GM18511 (cell line): Measurements from ENCODE around the gene KIAA0825.

Source experiments
- ATAC-seq: cut with Tn5 transposase; IDR thresholded peaks from one replicate; pipeline ENCODE4 v1.9.1; 2021; ENCODE audit warnings: mild to moderate bottlenecking, moderate library complexity; ENCODE audit not compliant: unreplicated experiment

KIAA0825 gene

DNA sequence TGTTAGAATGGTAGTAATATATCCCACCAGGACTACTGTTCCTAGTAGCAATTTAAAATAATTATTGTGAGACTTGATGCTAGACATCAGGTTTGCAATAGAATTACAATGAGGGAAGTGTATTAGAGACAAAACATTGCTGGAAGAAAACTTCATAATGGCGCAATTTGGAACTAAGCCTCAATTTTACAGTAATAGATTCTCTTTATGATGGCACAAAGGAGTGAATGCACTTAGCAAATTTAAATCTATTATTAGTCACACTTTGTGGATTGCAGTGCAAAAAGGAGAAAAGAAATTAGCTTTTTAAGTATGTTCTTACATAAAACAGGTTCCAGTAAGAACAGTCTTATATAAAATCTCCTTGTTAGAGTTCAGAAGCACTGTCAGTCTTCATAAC is 358.3 kb downstream of the KIAA0825 start:
- no peak for ATAC-seq

DNA sequence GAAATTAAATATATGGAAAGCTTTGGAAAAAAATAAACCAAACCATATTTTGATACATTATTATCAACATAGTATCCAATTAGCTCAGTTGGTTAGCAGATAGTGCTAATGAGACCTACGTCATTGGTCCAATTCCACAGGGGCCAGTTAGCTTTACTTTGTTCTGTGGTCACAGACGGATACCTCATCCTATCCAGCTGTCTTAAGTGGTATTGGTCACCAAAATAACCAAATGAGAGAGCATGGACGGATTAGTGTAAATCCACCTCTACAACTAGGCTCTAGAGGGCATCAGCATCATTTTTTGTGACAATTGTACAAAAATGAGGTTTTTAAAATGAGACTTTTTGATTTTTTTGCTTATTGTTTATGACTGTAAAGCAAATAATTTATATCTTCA is 364.2 kb downstream of the KIAA0825 start:
- no peak for ATAC-seq

DNA sequence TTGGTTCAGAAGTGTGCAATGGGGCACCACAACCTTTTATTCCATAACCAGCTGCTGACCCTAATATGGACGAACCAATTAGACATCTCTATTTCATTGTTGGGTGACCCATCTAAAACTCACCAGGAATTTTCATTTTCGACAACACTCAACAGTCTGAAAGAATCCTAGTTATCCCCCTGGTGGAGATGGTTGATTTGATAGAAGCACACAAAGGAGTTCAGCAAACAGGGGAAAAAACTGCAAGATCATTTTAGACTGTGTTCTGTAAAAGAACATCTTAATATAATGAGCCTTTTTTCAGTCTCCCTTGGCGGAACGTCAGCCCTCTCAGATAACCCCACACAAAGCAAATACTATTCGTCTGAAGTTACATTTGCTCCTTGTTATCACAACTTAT is 367.4 kb downstream of the KIAA0825 start:
- ATAC-seq, result no peak

DNA sequence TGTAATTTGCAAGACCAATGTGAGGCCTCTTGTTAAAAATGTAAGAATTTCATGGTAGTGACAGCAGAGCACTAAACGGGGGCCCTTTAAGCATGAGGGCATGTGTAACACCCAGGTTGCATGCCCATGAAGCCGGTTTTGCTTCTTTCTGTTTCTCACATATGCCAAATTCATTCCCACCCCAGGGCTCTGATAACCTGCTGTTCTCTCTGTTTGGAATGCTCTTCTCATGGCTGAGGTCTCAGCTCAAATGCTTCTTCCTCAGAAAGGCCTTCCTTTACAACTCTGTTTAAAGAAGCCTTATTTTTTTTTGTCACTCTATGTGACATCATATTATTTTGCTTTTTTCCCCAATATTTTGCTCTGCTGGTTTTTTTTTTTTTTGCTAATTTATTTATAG is 369.0 kb downstream of the KIAA0825 start:
- no peak for ATAC-seq

DNA sequence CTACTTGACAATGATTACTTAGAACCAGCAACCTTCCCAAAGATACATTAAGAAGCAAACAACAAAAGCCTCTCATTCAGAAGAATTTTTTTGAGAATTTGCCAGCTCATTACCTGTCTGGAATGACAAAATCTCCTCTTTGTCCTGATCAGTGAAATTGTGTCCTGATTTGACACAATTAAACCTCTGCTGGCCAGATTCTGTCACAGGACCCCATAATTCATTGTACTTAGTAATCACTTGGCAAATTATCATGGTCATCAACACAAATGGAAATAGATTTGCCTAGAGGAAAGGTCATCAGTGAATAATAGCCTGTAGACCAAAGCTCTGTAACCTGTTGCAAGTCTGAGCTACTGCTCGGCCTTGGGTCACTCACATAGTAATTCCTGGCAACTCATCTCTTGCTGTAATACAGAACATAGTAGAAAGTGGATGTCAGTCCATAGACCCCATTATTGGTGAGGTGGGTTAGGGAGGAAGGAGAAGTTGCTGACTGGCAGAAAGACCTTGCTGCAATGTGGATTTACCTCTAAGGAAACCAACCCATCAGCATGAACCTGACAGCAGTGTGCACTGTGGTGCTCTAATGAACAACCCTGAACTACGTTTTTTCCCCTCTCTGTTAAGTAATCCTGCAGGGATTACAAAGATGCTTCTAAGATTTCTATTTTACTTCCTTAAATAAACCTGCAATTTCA is 370.1 kb downstream of the KIAA0825 start:
- no peak for ATAC-seq

DNA sequence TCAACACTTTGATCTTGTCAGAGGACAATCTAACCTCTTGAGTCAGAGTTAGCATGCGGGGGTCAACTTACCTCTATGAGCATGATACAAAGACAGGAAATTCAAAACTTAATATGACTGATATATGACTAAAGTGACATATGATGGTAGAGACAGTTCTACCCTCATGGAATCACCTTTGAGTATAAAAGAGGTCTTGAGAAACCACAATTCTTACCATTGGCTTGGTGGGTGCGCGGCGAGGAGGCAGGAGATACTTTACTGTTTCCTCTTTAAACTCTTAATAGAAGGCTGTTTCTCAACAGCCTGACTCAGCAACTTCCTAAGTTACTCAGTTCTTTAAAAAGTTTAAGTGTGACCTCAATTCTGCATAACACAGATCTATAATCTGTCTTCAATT is 372.8 kb downstream of the KIAA0825 start:
- no peak for ATAC-seq

DNA sequence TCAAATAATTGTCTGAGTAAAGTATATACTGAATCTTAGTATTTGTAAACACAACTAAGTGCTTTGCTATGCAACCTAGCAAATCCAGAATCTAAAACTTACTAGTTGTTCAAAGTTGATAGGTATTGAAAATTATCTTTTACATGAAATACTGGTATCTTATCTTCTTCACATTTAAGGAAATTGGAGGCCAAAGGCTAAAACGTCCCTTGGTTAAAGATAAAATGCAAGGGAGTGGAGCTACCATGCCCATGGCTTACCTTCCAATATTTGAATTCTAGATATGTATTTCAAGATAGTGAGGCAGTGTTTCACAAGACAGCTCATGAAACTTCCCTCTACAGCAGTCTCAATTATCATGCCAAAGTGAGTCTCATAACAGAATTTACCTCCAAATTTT is 373.5 kb downstream of the KIAA0825 start:
- ATAC-seq, result no peak

DNA sequence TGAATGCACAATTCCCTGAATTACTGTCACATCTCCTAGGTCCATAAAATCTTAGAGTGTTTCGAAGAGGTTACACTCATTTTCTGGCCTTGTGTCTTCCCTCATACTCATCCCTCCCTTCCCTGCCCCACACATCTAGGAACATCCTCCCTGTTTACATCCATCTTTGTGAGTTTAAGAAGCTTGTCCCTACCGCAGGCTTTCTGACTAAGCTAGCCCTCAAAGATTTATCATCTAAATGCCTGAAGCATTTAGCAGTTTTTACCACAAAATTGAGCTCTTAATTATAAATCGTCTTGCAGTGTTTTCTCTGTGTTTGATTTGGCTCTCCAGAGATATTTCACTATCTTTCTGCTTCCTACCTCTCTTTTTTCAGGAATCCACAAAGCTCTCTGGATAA is 374.8 kb downstream of the KIAA0825 start:
- ATAC-seq, result no peak

DNA sequence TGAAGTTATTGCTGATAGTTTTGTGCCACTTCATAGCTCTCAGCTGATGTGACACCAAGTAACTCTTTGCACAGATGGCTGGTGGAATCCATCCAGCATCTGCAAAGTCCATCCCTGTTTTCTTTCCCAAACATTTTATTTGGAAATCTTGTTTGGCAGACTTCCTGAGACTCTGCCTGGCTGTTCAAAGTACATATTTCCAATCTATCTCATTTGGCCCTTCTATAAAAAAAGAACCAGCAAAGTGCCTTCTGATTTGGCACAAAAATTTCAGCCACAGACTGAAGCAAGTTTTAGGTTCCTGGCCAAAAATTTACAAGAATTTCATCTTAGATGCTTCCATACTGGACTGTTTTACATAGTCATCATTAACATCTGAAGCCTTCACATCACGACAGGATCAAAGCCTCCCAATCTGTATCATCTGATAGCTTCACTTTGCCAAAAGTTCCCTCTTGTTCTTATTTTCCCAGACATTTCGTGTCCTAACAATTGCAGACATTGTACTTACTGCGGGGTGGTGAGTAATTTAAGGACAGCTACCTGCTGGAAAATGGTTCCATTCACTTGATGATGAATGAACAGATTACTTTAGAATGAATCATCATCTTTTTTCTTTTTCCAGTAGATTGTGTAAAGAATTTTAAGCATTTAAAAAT is 377.3 kb downstream of the KIAA0825 start:
- ATAC-seq, result no peak

DNA sequence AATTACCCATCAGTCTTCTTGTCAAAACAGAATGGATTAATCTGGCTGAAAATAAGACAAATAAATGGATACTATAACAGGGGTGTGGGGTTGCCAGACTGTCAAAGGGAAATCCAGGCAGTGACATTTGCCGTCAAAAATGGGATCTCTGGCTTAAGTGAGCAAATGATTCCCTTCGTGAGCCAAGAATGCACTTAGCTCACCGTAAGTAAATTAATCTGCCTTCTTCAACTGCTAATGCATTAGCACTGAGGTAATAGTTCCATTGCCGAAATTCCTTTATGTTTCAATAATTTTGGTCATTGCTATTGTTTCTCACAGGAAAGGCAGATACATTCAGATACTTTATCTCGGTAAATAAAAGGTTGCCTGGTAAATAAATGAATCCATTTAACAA is 377.8 kb downstream of the KIAA0825 start:
- ATAC-seq, result no peak

DNA sequence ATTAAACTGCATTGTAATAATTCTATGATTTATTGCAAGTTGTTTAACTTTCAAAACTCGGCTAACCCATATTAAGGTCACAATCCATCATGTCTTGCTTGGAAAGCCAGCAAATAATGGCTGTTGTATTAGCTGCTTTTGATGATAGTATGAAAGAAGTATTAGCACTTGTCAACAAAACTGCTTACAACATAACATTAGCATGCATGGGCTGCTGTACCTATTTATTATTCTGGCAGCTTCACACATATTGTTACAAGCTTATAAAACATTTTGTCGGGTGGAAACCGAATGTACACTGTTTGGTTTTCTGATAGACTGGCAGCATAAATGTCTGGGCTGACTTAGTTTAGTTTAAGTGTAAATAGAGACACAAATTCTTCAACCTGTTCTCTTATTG is 378.3 kb downstream of the KIAA0825 start:
- ATAC-seq, result no peak

DNA sequence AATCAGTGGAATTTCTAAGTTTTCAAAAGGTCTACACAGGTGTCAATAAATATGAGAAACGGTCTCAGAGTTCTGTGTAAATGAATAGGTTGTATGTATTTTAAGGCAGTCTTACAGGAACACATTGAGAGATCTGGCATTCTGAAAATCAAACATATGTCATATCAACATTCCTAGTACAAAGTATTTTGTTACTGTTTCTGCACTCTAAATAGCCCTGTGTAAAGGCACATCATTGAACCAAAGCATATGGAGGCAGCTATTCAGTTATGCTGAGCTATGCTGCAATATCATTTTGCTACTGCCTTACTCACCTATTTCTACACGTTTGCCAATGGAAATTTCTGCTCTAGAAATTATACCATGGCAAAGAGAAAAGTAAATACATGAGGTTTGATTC is 379.1 kb downstream of the KIAA0825 start:
- ATAC-seq, result no peak

DNA sequence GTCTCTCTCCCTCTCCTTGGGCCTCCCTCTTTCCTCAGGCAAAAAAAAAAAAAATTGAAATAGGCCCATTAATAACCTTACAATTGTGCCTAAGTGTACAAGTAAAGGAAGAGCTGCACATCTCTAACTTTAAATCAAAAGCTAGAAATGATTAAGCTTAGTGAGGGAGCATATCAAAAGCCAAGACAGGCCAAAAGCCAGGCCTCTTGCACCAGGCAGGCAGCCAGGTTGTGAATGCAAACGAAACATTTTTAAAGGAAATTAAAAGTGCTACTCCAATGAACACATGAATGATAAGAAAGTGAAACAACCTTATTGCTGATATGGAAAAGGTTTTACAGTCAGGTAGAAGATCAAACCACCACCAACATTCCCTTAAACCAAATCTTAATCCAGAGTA is 383.4 kb downstream of the KIAA0825 start:
- ATAC-seq, result no peak

DNA sequence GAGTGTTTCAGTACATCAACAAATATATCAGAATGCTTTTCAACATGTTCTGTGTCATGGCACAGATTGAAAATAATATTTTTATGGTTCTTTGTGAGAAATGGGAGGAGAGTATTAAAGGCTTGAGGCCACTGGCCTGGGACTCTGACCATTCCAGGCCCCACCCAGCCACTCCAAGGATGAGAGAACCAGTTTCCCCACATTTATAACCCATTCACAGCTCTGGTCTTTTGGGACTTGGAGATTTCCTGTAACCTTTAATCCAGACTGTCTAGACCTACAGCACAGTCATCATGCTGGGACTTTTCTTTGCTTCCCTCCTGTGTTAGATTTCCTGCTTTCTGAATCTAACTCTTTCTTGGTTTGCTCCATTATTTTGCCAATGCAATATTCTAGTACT is 389.6 kb downstream of the KIAA0825 start:
- no peak for ATAC-seq

DNA sequence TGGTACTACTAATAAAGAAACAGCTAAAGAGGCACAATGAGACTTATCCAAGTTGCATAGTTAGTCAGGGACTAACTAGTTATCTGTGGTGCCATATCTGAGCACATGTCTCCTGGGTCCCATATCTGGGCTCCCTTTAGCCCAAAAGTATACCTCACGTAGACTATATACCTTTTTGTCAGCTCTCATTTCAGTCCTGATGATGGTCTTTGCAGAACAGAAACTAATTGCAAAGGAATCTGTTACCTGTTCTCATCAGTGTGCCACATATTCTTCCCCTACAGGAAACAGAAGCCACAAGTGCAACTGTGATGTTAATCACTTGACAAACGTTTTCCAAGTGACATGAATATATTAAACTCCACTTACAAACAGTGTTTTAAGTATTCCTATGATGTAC is 395.2 kb downstream of the KIAA0825 start:
- ATAC-seq, result no peak

DNA sequence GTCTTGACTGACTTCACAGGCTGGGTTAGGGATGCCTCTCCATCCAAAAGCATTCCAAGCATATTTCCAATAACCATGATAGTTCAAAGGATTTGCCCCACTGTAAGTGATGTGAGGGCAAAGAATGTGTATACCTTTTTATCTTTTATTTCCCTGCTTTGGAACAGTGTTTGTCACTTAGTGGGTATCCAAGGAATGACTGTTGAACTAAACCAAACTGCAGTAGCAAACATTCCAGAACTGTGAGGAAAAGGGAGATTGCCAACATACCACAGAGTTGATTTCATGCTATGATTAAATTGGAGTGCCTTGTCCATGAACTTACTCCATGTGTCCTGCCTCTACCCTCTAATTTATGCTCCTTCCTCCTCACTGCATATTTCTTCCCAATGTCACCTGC is 400.0 kb downstream of the KIAA0825 start:
- ATAC-seq, result no peak

DNA sequence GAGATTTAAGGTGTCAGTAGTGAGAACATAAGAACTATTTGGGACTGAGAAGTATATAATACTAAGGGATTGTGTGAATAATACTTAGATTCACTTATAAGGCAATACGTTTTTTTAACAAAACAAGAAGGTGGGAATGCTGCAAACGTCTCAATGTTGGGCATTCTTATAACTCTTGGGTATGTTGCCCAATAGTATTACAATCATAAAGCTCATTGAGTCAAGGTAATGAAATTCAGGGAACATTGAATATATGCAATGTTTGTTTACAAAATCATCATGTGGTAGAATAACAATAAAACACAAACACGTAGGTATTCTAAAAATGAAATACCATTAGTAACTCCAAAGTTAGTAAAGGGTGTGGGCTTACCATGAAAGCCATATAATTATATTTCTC is 400.7 kb downstream of the KIAA0825 start:
- no peak for ATAC-seq

DNA sequence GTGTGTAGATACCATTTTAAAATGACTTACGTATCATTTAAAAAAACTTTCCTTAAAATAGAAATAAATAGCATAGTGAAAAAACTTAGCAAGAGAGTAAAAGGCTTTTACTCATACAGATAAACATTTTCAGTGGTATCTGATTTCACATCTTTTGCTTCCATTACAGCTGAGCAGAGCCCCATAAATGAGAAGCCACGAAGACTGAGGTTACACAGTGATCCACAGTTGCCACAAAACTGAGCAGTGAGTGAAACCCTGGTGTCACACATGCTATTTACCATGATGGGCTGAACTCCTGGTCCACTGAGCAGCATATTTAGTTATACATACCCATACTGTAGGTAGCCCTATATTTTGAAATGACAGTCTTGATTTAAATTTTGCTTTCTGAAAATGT is 401.2 kb downstream of the KIAA0825 start:
- ATAC-seq, result no peak

DNA sequence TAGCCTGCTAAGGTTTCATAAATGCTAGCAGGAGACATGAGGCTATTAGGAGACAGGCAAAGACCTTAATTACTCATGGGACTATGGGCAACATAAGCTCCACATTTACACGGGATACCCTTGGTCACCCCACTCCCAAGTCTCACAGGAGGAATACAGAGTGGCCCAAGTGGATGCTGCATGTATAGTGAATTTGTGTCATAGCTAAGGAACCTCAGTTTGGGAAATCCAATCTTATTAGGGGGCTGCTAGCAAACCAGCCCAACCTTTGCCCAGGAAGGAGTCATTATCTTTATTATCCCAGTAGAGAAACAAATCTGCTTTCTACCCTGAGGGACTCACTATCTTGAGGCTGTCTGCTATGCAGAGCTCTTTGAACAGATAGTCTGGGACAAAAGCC is 405.9 kb downstream of the KIAA0825 start:
- no peak for ATAC-seq

DNA sequence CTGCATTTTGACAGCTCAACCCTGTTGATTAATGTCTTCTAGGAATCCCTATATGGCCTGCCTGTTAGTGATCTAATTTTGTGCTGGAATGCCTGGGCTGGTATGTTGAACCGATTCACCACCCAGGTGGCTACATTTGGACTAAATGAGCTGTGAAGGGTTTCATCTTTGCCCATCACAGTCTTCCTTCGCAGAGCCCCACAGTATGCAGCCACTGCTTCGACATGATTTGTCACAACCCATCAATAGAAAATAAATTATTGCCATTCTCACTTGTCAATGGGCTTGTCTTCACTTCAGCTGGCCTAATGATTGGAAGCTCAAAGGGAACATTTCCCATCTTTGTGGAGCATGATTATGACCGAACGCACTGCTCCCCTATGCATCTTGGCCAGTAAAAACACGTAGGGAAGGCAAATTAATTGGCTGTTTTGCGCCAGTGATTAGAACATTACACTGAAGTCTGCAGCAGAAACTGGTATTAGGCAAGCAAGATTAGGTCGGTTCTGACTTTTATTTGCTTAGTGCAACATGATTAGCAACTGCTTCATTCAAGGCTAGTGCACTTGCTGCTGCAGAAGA is 408.5 kb downstream of the KIAA0825 start:
- ATAC-seq, result no peak

DNA sequence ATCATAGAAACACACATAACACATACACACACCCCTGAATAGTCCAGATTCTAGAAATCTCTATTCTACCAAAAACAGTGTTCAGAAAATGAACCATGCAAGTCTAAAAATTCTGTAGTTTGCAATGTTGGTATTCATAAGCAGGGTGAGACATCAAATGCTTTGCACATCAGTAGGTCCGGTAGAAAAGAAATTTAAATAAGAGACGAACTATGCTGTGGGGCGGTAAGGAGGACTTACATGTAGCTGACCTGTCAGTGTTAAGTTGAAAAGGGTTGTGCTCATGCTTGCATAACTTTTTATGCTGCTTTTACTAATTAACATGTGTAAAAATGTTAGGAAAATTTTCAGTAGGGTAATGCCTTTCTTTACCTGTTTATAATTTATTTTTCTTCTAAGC is 409.1 kb downstream of the KIAA0825 start:
- no peak for ATAC-seq

DNA sequence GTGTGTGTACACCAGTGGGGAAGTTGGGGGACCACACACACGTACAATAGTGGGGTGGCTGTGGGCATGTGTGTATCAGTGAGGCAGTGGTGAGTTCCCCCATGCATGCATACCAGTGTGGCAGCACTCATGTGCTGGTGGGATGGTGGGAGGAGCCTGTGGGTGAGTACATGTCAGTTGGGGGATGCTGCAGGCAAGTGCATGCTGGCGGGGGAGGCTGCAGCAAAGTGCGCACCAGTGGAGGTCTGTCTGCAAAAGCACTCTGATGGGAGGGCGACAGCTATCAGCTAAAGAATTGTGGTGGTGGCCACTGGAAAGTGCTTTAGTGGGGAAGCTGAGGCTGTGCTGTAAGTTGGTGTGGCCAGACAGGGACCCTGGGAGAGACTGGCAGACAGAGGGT is 418.8 kb downstream of the KIAA0825 start:
- no peak for ATAC-seq

DNA sequence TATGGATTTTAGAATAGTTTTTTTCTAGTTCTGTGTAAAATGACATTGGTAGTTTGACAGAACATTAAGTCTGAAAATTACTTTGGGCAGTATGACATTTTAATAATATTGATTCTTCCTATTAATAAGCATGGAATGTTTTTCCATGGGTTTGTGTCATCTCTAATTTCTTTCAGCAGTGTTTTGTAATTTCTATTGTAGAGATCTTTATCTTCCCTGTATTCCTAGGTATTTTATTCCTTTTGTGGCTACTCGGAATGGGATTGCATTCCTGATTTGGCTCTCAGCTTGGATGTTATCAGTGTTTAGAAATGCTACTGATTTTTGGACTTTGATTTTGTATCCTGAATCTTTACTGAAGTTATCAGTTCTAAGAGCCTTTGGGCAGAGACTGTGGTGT is 420.4 kb downstream of the KIAA0825 start:
- ATAC-seq, result no peak
